Heart left ventricle (tissue), 16 donors: ENCODE measurements around the gene FOXC1. TPM values are rescaled to one million over a fixed set of nuclear protein-coding genes. Genes with fewer than 3 reads are reported as not detected.
A peak's percentile ranks its signal among the peaks of the same experiment; 100 is the strongest.

Experiments used
- ATAC-seq, 4 donors: fragments of 200-7000 bp; cut with Tn5 transposase; one replicate each; pipeline ENCODE4 v1.9.1; 2020 to 2022; ENCODE audit warnings: moderate library complexity in 4 of 4, mild to moderate bottlenecking in 3 of 4, moderate number of reproducible peaks in 1 of 4
- DNase-seq, 5 donors: peaks; one replicate each; pipeline ENCODE4 v3.0.0-alpha.2; 2020
- H3K27ac ChIP-seq, 12 donors: fragments of 200-600 bp; sonication (generic) in 4 of 12; one replicate each; pipeline versions ENCODE4 v1.5.0 to v1.8.0; 2016 to 2022; ENCODE audit warnings: mild to moderate bottlenecking in 2 of 12
- H3K27me3 ChIP-seq, 9 donors: fragments of 200-600 bp; sonication (generic) in 2 of 9; one replicate each; pipeline versions ENCODE4 v1.5.1 to v1.8.0; 2016 to 2022; ENCODE audit warnings: mild to moderate bottlenecking in 3 of 9
- H3K36me3 ChIP-seq, 9 donors: fragments of 200-600 bp; sonication (generic) in 2 of 9; one replicate each; pipeline versions ENCODE4 v1.5.0 to v1.8.0; 2018 to 2022; ENCODE audit warnings: mild to moderate bottlenecking in 2 of 9
- H3K4me1 ChIP-seq, 12 donors: fragments of 200-600 bp; sonication (generic) in 4 of 12; one replicate each; pipeline versions ENCODE4 v1.5.0 to v1.8.0; 2016 to 2022; ENCODE audit warnings: mild to moderate bottlenecking in 3 of 12
- H3K4me3 ChIP-seq, 12 donors: fragments of 200-600 bp; sonication (generic) in 4 of 12; one replicate each; pipeline versions ENCODE4 v1.5.0 to v1.8.0; 2017 to 2022; ENCODE audit warnings: mild to moderate bottlenecking in 9 of 12, moderate library complexity in 4 of 12
- H3K9me3 ChIP-seq, 12 donors: fragments of 200-600 bp; sonication (generic) in 4 of 12; one replicate each; pipeline versions ENCODE4 v1.5.0 to v1.8.0; 2016 to 2022; ENCODE audit warnings: mild to moderate bottlenecking in 1 of 12
- POLR2A ChIP-seq, 2 donors: fragments of 450-650 bp; IDR thresholded peaks; one replicate each; pipeline ENCODE4 v1.6.1; 2017; ENCODE audit warnings: antibody characterized with exemption in 2 of 2, mild to moderate bottlenecking in 2 of 2, moderate library complexity in 2 of 2
- WGBS, 4 donors: extraction: QIAGEN DNeasy Blood & Tissue Kit in 2 of 4; methylation state at CpG; one replicate each; pipeline versions ENCODE4 v1.1.5 to v1.1.7; 2013 to 2018; 5-methylcytosine and 5-hydroxymethylcytosine counted together
- intact Hi-C, 10 donors: fragments of 100-400 bp; cut with DNase I; formaldehyde crosslinking; loops; one replicate each; pipeline versions ENCODE4 v1.11.1 to v1.14.2; 2022
- polyA plus RNA-seq, 2 donors: library from polyadenylated mRNA; stranded (reverse); fragments of 200-250 nt; gene quantifications; one replicate each; pipeline ENCODE4 v1.2.3, GENCODE V29; 2013
- total RNA-seq, 9 donors: library from RNA; depleted of rRNA in 2 of 9; stranded (reverse); fragments of >200 nt in 2 of 9; fragmentation: NEBNext Ultra II Directional in 3 of 9; extraction: Animal tissue kit (Norgen Biotek cat#: 25700) in 3 of 9; gene quantifications; one replicate each; pipeline versions ENCODE4 v1.1.0 to v1.2.4, GENCODE V29; 2016 to 2023
- TF ChIP-seq, protein P1 (sequence below), 12 donors: fragments of 200-600 bp; sonication (generic) in 4 of 12; IDR thresholded peaks; one replicate each; pipeline versions ENCODE4 v1.5.0 to v1.8.0; 2018 to 2022; ENCODE audit warnings: antibody characterized with exemption in 12 of 12, mild to moderate bottlenecking in 5 of 12
- donor health status: ischemic (EF 13 %, LVEDD 7.1; RV severe dilation, severe dysfunction).
- donor health status: healthy with polysubstance abuse.
- donor health status: DM: no; HTN: yes; CAD: no.
- donor health status: DM: no; HTN: no; CAD: no.
- donor health status: ischemic (EF 25% LVEDD 6.9; RV normal size, moderate dysfunction).
- donor health status: ischemic (EF 25% LVEDD 5.7; RV mildly dilated, moderate dysfunction).
- donor health status: healthy.
- donor health status: DM: yes; HTN: yes; CAD: no.
- donor health status: ischemic (EF 35%, LVEDD 5.7; RV mildly dilated, moderate dysfunction).
- donor health status: nonischemic (EF 11% LVEDD 7.7; RV severe dilation, severe dysfunction).
- donor health status: DM: yes; HTN: yes; CAD: no.
- donor health status: PGD.
- donor health status: ischemic (EF 29% LVEDD 5.4; RV normal size, mild dysfunction).
- donor health status: nonischemic (EF 23%, LVEDD 6.1; RV moderate dilation, normal function).

FOXC1 gene
- total and polyA plus RNA-seq, 11 donors, result 1.8 to 6.3 (median 3.3) TPM

DNA sequence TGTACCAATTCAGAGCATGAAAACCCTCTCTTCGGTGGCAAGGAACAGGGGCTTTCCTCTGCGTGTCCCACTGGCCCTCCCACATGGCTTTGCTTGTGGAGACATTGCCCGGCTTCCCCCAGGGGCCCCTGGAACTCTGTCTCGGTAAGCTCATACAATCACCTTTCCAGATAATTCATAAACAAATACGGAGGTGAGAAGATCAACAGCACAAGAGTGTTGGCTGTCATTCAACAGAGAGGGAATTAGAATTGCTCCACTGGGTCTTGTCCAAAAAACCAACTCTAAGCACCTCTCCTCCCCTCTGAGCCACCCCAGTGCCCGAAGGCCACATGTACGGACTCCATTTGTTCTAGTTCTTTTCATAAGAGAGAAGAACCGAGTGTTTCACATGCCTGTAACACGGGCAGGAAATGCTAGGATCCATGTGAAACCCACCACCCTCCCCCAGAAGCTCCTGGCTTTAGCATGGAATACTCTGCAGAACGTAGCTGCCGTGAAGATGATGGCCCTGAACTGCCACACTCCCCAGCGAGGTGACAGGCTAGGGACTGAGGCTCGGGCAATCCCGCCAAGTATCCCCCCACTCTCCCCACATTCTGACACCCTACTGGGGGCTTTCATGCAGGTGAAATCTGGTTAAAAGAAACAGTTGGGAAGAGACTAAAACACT, 24.6 kb upstream of the FOXC1 start:
- peaks cover 0 to 7% (median 0%) of the 10 kb centered on the region in 9 donors for H3K27me3 ChIP-seq
- no peaks in the 10 kb centered on the region for H3K36me3 ChIP-seq
- H3K4me1 ChIP-seq, result no peaks in the 10 kb centered on the region
- WGBS, 4 donors, result 78 to 83% (median 82%) methylated on average over 14 of the region's 14 CpGs
- no peaks in the 10 kb centered on the region for H3K9me3 ChIP-seq
- no peak for DNase-seq
- TF ChIP-seq POLR2A (IDR thresholded peaks at IDR 0.05), result no peak
- H3K4me3 ChIP-seq, result no peak overlapping the region
- ATAC-seq, result no peak
- H3K27ac ChIP-seq, result no peak overlapping the region
- intact Hi-C loops, result no loop called here

DNA sequence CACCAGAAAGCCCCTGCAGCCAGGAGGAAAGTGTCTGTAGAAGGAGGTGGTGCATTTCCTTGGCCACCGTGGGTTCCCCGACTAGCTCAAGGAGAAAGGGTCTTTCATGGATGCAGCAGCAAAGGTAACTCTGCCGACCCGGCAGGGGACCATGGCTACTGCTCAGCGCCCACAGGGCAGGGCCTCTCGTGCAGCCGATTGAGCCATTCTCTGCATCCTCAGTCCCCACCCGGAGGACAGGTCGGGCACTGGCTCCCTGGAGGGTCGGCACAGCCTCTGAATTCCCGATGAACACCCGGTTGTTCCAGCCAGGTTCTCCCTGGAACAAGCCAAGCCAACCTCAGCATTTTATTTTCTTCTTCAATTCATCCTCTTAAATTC, 24.1 kb upstream of the FOXC1 start:
- no peak overlapping the region for H3K4me3 ChIP-seq
- ATAC-seq (no peak), DNase-seq (peak in 1 of 5 donors; percentile 61)
- H3K9me3 ChIP-seq, result no peaks in the 10 kb centered on the region
- no peaks in the 10 kb centered on the region for H3K4me1 ChIP-seq
- 79 to 89% (median 87%) methylated on average over 10 to 12 of the region's 12 CpGs for WGBS, 4 donors
- no peak overlapping the region for H3K27ac ChIP-seq
- intact Hi-C loops, result no loop called here
- TF ChIP-seq, protein P1, sequence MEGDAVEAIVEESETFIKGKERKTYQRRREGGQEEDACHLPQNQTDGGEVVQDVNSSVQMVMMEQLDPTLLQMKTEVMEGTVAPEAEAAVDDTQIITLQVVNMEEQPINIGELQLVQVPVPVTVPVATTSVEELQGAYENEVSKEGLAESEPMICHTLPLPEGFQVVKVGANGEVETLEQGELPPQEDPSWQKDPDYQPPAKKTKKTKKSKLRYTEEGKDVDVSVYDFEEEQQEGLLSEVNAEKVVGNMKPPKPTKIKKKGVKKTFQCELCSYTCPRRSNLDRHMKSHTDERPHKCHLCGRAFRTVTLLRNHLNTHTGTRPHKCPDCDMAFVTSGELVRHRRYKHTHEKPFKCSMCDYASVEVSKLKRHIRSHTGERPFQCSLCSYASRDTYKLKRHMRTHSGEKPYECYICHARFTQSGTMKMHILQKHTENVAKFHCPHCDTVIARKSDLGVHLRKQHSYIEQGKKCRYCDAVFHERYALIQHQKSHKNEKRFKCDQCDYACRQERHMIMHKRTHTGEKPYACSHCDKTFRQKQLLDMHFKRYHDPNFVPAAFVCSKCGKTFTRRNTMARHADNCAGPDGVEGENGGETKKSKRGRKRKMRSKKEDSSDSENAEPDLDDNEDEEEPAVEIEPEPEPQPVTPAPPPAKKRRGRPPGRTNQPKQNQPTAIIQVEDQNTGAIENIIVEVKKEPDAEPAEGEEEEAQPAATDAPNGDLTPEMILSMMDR (IDR thresholded peaks at IDR 0.05), result no peak
- TF ChIP-seq POLR2A (IDR thresholded peaks at IDR 0.05), result no peak
- no peaks in the 10 kb centered on the region for H3K36me3 ChIP-seq
- peaks cover 0 to 7% (median 0%) of the 10 kb centered on the region in 9 donors for H3K27me3 ChIP-seq

DNA sequence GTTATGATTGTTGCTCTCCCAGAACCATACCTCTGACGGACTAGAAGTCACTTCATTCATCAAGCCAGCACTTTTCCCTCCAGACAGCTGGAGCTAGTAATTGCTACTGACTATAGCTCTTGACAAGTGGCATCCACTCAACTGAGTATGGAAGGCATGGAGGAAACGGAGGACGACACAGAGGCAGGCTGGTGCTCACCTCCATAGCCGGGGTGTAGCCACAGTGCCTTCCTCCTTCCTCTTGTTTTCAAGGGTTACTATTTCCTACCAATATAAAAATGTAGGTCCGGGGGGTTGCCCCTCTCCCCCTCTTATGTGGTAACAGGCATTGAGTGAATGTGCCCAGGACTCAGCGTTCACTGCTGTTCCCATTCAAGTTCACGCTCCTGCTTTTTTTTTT, 23.5 kb upstream of the FOXC1 start:
- no peak for TF ChIP-seq POLR2A (IDR thresholded peaks at IDR 0.05)
- Histone ChIP-seq H3K4me3 (no peak overlapping the region), H3K27me3 (peaks cover 0 to 7% (median 0%) of the 10 kb centered on the region in 9 donors), H3K27ac (no peak overlapping the region), H3K4me1 (no peaks in the 10 kb centered on the region), H3K9me3 (no peaks in the 10 kb centered on the region), H3K36me3 (no peaks in the 10 kb centered on the region)
- ATAC-seq, result no peak
- intact Hi-C loops, result no loop called here
- no peak for DNase-seq
- WGBS, 4 donors, result 81 to 92% (median 89%) methylated on average over 7 of the region's 7 CpGs

DNA sequence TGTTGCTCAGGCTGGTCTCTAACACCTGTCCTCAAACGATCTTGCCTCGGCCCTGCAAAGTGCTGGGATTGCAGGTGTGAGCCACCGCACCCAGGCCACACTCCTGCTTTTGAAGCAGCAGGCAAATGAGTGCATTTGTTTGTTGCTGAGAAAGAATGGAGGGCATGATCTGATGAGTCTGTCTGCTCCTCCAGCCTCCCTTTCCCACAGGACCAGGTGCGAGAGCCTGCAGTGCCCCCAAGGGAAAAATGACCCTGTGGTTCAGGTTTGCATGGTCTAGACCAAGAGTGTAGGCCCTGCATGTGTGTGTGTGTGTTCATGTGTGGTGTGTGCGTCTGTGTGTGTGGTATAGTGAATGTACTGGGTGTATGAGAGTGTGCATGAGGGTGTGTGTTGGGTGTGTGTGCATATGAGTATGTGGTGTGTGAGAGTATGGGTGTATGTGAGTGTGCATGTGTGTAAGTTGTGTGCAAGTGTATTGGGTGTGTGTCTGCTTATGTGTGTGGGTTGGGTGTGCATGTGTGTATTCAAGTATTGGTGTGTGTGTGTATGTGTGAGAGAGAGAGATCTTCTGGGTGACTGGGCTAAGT, 22.8 kb upstream of the FOXC1 start:
- ATAC-seq (no peak), DNase-seq (no peak)
- no peaks in the 10 kb centered on the region for H3K36me3 ChIP-seq
- H3K9me3 ChIP-seq, result no peaks in the 10 kb centered on the region
- TF ChIP-seq, protein P1 (IDR thresholded peaks at IDR 0.05), result no peak
- TF ChIP-seq POLR2A (IDR thresholded peaks at IDR 0.05), result no peak
- 87 to 99% (median 93%) methylated on average over 5 of the region's 5 CpGs for WGBS, 4 donors
- intact Hi-C loops, result no loop called here
- H3K4me1 ChIP-seq, result no peaks in the 10 kb centered on the region
- peaks cover 0 to 7% (median 0%) of the 10 kb centered on the region in 9 donors for H3K27me3 ChIP-seq
- H3K4me3 ChIP-seq, result no peak overlapping the region
- H3K27ac ChIP-seq, result no peak overlapping the region

DNA sequence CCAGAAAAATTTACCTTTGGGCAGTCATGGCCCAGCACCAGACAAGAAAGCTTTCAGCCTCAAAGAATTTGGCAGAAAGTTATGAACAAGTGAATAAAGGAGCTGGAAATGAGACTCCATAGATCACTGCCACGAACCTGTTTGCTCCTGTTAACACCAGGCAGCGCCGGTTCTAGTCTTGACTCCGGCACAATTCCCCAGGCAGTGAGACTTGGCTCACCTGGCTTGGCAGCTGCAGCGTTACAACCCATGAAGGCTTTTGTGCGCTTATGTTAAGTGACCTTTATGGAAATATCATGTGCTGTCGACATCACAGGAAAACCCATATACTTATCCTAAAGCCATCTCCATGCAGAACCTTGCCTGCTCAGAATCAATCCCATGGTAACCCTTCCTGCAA, 22.2 kb upstream of the FOXC1 start:
- ATAC-seq (no peak), DNase-seq (no peak)
- Histone ChIP-seq H3K27me3 (peaks cover 0 to 7% (median 0%) of the 10 kb centered on the region in 9 donors), H3K27ac (no peak overlapping the region), H3K4me3 (no peak overlapping the region), H3K36me3 (no peaks in the 10 kb centered on the region), H3K4me1 (no peaks in the 10 kb centered on the region), H3K9me3 (no peaks in the 10 kb centered on the region)
- 85 to 91% (median 89%) methylated on average over 7 of the region's 7 CpGs for WGBS, 4 donors
- TF ChIP-seq POLR2A (IDR thresholded peaks at IDR 0.05), result no peak
- TF ChIP-seq, protein P1 (IDR thresholded peaks at IDR 0.05), result no peak
- intact Hi-C loops, result no loop called here
